Right lobe of liver (tissue), 4 donors: ENCODE results near the gene TRIM3.

ENCODE experiments used
- CTCF ChIP-seq, 4 donors: fragments of 200-600 bp in 3 of 4; fragments of 450-650 bp in 1 of 4; IDR thresholded peaks; one replicate each; pipeline versions ENCODE4 v1.5.1 to v1.8.0; 2016 to 2022; ENCODE audit warnings: antibody characterized with exemption in 4 of 4, mild to moderate bottlenecking in 2 of 4
- POLR2A ChIP-seq: fragments of 450-650 bp; IDR thresholded peaks from one replicate; pipeline ENCODE4 v1.6.1; 2017; ENCODE audit warnings: antibody characterized with exemption, mild to moderate bottlenecking
- donor health status: DM: no; HTN: no; CAD: no.
- donor health status: DM: no; HTN: no; CAD: no.
- donor health status: DM: no; HTN: yes; CAD: no.

GRCh38 chr11:6403539-6403938 is 70.2 kb downstream of the TRIM3 start:
- TF ChIP-seq CTCF (IDR thresholded peaks at IDR 0.05) (no peak), POLR2A (no peak)
